T-helper 1 cell (primary cell): Measurements from ENCODE around the gene SMG1.

Experiments
- DNase-seq, 5 donors: peaks; one replicate each; pipeline ENCODE4 v3.0.0-alpha.2; 2012 to 2020

SMG1 gene

DNA sequence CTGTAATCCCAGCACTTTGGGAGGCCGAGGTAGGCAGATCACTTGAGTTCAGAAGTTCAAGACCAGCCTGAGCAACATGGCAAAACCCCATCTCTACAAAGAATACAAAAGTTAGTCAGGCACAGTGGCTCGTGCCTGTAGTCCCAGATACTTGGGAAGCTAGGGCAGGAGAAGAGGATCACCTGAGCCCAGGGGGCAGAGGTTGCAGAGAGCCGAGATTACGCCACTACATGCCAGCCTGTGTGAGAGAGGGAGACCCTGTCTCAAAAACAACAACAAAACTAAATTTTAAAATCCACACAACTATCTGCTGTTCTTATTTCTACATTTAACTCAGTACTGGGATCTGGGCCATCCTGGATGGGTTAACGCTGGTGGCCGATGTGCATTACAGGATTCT, 83.6 kb downstream of the SMG1 start:
- no peak for DNase-seq

DNA sequence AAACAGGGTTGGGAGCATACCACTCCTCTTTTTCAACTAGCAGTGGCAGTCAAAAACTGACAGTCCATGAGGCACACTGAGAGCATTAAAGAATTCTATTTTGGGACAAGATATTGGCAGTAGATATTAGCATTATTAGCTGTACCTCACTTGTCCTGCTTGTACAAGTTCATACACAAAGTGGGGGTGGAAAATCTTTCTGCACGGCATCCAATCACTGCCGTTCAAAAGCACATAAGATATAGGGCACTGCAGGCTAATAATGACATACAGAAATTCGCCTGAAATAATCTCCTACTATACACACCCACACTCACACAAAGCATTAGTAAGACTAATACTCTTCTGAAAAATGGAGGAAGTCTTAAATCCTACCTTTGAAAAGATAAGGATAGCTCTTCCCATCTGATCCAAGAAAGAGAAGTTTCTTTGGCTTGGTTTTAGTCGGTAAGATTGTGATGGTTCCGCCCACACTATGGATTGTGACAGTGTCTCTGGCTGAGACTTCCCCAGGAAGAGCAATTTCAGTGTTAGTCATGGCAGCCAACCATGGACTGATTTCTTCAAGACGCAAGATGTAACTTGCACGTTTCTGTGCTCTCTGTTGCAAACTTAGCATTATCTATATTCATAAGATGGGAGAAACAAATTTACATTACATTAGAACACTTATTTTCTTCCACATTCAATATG, 84.2 kb downstream of the SMG1 start:
- DNase-seq, result no peak

DNA sequence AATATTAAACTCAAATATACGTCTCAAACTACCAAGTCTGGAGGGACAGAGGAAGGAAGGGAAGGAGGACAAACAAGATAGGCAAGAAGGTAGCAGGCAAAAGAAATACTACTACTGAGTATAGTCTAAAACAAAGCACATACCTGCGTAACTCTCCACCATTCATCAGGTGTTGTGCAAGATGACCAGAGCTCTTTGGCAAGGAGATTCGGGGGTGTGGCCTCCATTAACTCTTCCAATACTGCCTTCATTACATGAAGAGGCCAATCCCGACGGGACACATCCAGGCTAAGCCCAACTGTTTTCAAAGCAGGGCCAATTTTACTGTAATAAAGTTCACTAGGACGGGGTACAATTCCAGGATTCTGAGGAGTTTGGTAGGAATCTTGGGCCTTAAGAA, 86.7 kb downstream of the SMG1 start:
- no peak for DNase-seq

DNA sequence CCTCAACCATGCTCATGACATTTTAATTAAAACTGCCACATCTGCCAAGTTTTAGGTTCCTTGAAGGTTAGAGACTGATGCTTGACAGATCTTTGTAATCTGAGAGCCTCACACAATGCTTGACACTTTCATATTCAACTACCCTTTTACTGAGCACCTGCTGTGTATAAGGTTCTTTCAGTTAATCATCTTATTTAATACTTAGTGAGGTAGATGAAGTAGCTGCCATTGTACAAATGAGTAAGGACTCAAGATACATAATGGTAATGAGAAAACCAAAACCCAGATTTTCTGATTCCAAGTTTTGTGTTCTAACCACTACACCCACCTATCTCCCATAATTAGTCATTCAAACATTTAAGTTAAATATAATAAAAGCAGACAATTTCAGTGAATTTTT, 89.5 kb downstream of the SMG1 start:
- DNase-seq, result no peak

DNA sequence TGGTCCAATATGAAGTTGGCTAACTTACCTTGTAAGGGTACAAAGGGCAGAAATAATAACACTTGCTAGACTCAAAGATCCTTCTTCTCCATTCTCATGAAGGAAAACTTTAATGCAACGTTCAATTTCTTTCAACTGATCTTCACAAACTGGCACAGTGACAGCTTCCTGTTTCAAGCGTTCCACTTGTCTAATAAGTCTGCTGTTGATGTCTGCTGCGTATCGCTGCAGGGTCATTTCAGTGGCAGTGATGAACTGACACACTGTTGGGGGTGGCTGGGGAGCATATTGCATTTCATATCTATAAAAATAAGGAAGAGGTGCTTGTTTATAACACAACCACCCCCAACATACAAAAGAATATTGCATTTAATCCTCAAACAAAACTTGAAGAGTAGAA, 91.3 kb downstream of the SMG1 start:
- DNase-seq, result no peak

DNA sequence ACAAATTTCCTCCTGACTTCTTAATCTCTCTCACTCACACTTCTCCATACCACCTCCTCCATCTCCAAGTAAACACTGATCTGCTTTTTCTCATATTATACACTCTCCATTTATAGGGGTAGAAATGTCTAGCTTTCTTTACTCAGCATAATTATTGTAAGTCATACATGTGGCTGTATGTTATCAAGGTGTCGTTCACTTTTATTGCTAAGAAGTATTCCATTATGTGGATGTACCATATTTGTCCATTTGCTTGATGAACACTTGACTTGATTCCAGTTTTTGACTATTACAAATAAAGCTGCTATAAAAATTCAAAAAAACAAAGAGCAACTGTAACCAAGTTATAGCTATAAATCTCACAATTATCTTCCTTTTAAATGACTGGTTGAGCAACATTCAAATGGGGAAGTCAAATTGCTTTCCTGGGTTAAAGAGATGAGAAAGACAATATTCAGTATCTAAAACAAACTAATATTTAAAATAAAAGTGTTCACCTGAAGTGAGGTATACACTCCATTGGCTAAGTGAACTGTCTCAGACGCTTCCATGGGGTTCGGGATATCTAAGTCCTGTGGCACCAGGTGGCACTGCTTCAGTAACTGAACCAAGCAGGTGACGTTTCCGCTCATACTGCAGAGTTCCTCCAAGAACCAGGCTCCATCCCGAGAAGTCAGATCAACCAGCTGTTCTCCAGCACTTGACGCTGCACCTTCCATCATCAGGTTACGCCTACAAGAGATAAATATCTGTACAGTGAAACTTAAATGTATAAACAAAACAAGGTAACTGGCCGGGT, 92.3 kb downstream of the SMG1 start:
- DNase-seq, result no peak

DNA sequence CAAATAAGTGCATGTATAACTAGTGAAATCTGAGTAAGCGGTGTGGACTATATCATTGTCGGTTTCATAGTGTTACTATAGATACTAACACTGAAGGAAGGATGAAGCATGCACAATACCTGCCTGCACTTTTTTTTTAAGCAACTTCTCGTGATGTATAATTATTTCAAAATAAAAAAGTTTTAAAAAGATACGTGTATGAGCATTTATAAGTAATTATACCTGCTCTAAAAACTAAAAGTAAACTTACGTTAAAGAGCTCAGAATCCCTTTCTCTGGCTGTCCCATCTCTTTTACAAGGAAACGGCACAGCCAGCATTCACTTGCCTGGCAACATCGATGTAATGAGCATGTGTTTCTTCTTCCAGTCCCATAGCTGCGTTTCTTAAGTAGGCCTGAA, 93.6 kb downstream of the SMG1 start:
- no peak for DNase-seq

DNA sequence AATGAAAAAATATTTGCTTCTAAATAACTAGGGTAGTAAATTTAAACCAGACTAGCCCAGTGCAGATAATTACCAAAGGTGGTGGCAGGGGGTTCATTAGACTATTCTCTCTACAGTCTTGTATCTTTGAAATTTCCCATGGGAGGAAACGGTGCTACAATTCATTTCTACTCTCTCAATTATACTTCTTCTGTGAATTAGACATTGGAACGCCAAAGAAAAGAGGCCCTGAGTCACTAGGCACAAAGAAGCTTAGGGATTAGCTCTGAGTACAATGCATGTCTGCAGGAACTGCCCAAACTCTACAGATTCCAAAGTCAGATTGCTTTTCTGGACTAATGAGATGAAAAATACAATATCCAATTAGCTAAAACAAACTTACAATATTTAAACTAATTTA, 94.2 kb downstream of the SMG1 start:
- DNase-seq, result no peak

DNA sequence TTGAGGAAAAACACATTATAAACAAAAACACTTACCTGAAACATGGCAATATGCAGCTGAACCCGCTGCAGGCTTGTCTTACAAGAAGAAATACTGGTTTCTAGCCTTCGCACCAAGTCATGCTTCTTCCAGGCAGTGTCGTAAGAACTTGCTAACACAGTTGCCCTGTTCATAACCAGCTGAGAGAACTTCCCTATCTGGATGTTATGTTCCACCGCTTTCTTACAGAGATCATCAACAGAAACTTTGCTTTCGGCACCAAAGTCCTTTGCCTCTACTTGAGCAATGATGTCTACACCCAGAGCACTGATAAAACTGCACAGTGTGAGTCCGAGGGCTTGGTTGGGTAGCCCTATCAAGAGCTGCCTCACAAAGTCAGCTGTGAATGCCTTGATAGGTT, 97.0 kb downstream of the SMG1 start:
- no peak for DNase-seq

DNA sequence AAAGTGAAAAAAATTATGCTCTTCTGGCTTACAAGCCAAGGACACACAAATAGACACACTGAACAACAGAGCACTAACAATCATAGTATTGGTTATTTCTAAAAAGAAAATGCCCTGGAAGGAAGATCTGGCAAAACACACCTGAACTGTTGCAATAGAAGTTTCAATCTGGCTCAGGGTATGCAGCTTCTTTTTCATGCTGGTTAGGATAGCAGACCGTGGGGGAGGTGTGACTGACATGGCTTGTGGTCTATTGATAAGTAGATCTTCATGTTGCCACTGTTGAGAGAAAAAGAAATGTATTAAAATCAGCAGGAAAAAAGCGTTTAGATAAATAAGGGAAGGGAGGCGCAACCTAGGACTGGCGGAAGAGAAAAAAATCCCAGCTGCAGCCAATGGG, 98.3 kb downstream of the SMG1 start:
- no peak for DNase-seq

DNA sequence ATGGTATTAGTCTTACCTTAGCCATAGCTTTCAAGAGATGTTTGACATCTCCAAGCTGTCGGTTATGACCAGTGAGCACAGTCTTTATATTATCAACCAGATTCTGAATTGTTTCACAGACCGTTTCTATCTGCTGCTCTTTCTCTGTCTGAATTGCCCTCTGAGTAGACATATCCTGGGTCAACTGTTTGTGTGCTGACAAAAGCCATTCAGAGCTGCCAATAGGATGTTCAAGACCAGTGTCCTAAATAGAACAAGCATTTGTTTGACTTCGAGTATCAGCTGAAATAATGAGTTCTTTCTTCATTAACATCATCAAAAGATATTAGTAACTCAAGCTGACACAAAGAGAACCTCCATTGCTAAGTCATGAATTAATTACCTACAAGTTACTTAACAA, 109.9 kb downstream of the SMG1 start:
- DNase-seq, result no peak

DNA sequence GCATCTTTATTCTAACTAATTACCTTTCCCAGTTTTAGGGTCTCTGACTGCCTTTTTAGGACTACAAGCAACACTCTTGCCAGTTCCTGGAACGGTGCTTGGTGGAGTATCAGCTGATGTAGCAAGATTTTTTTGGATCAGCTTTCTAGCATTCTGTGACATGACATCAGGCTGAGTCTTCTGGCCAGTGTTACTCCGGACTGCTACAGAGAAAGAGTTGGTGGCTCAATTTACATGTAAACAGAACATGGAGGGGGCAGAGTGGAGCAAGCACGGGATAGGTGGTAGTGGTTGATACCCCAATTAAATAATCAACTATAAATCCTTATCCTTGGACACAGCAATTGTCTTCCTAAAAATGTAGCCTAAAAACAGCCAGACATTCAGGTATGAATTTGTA, 114.3 kb downstream of the SMG1 start:
- no peak for DNase-seq

DNA sequence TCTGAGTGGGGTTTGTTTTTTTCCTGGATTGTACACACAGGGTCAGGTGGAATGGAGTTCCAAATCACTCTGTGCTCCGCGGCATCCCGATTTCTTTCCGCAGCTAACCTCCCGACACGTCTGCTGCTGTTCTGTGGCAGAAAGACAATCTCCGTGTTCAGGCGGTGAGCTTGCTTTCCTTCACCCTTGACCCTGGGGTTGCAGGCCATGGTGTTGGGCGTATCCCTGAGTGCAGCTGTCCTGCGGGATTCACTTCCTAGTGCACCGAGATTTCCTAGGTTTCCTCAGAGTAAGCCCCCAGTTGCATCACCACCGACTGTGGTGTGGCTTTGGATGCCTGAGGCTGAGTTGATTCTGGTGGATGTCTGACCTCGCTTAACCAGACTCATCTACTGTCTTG, 117.0 kb downstream of the SMG1 start:
- DNase-seq, result no peak

DNA sequence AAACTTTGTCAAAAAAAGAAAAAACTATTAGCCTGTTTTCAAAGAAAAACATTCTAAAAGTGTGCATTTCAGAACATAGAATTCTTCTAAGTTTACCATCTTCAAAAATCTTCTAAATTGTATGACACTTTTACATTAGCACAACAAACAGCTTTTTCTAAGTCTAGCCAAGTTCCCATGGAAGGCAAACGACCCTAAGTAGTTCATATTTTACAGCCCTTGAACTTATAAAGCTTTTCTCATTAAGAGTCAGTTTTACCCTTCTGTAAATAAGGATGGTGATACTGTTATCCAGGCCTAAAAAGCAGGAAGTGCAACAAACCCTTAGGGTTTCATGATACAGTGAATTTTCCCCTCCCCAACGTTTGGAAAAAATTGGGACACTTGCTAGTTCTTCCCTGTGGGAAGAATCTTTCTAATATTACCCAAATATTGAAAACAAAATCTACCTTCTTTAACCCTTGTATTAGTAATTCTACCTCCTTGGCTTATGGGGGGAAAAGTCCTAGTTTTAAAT, 120.9 kb downstream of the SMG1 start:
- DNase-seq, result no peak

DNA sequence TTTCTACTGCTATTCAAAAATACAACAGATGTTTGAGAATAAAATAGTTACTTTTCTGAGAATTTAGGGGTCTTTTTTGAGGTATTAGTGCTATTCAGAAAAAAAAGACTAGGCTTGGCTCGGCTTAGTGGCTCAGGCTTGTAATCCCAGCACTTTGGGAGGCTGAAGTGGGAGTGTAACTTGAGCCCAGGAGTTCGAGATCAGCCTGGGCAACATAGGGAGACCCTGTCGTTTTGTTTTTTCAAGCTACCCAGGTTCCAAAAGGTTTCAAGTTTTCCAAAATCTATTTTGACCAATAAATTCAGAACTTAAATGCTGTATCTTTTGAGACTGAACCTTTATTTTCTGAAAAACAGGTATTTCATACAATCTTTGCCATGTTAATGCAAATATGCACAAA, 121.7 kb downstream of the SMG1 start:
- no peak for DNase-seq

DNA sequence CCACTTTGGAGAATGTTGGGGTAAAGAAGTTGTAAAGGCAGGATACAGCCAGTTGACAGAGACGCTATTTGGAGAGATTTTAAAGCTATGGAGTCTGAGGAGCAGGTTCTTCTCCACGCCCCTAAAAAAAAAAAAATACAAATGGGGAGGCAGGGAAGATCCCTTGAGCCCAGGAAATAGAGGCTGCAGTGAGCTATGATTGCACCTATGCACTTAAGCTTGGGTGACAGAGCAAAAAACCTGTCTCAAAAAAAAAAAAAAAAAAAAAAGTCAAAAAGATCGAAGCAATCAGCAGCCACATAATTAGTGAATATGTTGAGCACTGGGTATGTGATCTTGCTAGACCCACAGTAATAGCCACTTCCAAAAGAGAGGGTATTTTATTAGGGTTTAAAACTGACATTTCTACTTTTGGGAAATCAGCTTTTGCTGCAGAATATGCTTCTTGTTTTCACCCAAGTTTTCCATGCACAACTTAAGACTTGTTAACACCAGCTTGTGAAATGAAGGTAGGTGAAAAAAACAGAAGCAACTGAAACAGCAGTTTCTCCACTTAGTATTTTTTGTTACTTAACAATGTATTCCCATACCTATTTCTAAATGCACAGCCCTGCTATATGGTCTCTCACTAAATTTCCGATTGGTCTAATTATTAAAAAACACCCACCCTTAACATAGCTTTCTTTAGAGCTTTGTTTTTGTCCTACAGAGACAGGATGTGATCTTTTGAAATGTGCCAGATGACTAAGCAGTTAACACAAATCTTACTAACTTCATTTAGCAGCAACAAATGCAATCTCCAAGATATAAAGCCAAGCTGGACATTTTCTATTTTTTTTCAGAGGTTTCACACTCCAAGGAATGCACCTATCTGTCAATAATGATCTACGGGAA, 122.4 kb downstream of the SMG1 start:
- peak in 1 of 5 donors; percentile 60 for DNase-seq

DNA sequence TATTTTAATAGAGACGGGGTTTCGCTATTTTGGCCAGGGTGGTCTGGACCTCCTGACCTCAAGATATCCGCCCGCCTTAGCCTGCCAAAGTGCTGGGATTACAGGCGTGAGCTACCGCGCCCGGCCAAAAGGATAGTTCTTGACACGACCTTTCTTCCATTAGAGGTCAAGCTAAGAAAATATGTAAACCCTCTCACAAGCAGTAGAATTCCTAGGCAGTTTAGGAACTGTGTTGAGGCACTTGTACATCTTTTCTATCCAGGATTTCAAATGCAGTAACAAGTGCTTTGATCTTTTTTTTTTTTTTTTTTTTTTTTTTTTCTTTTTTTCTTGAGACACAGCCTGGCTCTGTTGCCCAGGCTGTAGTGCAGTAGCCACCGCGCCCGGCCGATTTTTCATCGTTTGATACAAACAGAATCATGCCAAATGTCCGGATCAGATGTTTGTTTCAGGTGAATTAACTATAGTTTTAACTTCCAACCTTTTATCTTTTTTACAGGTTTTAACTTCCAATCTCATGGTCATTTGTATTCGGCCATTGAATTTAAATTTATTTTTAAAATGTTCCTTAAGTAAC, 123.4 kb downstream of the SMG1 start:
- no peak for DNase-seq

DNA sequence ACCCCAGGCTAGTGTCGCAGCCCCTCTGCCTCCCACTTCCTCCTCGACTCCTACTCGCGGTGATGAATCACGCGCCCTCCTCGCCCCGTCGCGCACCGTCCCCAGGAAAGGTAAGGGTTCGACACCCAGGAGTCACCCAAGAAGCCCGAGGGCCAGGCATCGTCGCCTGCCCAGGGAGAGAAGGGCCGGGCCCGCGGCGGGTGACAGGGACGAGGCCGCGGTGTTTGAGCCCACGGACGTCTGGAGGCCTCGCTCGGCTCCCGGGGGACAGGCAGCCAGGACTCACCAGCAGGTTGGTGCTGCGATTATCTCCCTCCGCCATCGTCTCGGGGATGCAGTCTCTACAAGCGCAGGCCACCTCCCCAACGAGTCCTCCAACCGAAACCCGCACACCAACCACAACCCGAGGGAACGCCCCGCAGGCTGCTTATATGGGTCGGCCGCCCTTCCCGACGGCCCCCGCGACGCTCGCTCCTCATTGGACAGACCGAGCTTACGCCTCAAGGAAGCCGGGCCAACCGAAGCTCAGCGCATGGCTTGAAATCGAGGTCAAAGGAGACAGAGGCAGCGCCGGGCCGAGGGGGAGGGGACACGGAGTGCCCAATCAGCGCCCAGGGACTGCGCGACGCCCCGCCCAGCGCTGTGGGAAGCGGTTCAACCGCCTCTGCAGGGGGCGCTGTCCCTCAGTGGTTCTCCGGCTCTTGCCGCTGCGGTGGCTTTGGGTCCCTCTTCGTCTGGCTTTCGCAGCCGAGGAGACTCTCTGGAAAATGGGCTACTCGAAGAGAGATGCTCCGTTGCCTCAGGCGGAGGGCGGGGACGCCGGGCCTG, 124.8 kb downstream of the SMG1 start, which contains the start of gene ARL6IP1:
TSS of gene ARL6IP1 (minus strand) at position 405 of the 828 bp plus-strand sequence. CDS start at position 322, 83 bp downstream.
- DNase-seq, result peak; percentile 98 to 100 (median 99)

DNA sequence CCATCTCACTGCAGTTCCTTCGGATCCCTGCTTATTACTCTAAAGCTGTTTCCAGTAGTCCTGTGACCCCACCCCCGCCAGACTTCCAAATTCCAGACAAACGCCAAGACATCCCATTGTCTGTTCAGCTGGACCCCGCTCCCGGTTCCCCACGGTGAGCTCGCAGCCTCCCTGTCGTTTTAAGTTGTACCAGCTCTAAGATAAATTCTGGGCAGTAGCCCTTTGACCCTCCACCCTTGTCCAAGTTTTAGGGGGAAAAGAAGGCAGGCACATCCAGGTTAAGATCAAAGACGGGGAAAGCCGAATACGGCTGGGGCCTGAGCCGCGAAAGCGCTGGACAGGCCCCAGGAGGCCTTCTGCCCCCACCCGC, 125.4 kb downstream of the SMG1 start:
- no peak for DNase-seq

DNA sequence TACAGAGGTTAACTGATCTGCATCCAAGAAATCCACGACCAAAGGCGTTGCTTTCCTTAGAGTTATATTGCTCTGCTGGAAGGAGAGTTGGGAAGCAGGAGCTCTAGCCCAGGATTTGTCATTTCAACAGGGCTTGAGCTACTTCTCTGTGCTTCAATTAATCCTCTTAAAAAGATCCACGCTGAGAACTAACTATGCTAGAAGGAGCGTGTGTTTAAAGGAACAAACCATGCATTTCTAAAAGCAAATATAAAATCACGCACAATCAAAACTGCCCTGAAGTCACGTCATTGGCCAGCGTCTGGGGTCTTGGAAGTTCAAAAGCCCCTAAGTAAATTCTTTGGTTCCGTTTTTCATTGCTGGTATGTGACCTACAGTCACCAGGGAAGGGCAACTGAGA, 125.9 kb downstream of the SMG1 start:
- DNase-seq, result no peak

DNA sequence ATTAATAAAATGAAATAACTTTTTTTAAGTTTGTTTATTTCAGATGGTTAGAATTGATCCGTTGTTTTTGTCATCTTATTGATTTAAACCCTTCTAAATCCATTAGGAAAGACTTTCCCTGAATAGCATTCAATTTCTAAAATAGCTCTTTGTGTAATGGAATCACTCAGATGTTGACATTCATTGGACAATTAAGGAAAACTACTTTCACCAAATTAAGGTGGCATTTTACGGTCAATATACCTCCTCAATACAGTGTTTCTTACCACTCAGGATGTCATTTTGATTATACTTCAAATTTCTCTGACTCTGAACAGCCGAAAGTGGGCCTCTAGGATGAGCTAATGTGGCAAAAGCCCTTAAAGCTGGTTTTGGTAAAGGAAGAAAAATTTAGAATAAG, 126.7 kb downstream of the SMG1 start:
- no peak for DNase-seq

DNA sequence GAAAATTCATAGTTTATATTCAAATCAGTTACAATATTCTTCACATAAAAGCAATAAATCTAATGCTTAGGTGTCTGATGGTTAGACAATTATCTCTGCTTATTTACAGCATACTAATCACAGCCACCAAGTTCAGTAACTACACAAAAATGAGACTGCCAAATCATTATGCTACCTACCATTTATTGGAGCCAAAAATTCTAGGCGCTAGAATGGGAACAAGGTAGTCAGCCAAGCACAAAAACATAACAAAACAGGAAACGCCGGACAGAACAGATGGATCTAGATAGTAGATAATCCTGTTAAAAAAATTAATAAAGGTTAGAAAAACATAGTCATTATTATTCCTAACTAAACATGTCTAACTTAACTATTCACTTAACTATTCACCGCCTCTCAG, 128.5 kb downstream of the SMG1 start:
- no peak for DNase-seq
